Ammon's horn (tissue), 1 donor: ENCODE measurements around the gene APBA2.
"Not testable (repeated sequence)": the region's sequence is repeated elsewhere in the genome, so short reads cannot be mapped to it uniquely, and the experiment has no call there.

Experiments
- DNase-seq: peaks from one replicate; pipeline ENCODE4 v3.0.0-alpha.2; 2016; ENCODE audit warnings: low spot score

APBA2 gene

DNA sequence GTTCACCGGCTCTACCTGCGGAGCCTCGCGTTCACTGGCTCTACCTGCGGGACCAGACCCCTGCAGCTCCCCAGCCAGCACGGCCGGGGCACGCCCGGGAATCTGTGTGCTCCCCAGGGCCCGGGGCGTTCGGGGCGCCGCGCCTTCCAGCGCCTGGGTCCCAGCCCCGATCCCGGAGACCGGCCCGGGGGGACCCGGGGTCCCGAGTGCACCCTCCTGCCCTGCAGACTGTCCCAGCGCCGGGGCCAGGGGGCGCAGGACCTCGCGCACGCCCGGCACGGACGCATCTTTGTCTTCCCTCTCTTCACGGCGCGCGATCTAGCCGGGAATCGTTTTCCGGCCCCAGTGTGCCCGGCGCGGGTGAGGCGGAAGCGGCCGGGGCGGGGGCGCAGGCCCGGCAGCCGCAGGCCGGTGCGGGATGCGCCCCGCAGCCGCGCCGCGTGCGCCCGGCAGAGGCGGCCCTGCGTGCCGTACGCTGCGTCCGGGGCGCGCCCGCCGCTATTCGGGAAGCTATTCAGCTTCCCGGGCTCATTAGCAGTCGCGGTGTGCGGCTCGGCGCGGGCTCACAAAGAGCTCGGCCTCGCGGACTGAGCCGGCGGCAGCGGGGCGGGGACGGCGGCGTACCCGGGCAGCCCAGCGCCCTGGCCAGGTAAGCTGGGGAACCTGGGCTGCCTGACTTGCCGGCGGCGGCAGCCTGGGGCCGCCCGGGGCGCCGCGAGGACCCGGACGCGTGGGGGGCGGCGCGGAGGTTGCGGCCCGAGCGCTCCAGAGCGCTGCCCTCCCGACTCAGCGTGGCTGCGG lies at the start of gene APBA2:
APBA2 (plus strand) TSS at position 345 of the 801 bp plus-strand sequence. CDS start 167,911 bp downstream, outside the sequence.
- DNase-seq, result peak; percentile 47

DNA sequence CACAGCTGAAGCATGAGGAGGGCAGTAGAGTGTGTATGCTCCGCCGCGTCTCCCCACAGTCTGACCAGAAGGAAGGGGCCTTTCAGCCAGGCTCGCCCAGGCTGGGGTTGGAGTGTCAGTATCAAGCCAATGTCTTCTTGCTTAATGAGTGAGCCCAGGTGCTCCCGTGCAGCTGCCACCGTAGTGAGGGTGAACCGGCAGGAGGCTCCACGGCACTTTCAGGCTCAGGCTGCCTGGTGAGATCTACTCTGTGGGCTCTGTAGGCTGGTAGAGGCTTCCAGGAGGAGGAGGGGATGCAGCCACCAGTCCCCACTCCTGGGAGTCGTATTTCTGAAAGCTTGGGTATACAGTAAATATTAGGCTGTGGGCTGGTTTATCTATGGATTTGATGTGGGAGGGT lies 45.5 kb upstream of the APBA2 start:
- DNase-seq, result not testable (repeated sequence)

DNA sequence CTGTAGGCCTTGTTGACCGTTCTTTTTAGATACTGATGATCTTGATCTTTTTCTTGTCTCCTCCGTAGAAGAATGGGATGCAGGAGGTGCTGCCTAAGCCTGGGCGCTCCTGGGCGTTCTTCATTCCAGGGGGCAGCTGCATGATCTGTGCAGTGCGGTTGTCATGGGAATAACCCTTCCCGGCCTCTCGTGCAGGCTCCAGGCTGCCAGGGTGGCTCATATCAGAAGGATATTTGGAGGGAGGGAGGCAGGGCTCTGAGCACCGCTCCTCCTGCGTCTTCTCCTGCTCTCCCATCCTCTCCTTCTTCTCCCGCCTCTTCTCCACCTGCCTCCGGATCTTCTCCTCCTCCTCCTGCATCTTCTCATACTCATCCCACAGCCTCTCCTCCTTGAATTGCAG lies 43.6 kb upstream of the APBA2 start:
- not testable (repeated sequence) for DNase-seq

DNA sequence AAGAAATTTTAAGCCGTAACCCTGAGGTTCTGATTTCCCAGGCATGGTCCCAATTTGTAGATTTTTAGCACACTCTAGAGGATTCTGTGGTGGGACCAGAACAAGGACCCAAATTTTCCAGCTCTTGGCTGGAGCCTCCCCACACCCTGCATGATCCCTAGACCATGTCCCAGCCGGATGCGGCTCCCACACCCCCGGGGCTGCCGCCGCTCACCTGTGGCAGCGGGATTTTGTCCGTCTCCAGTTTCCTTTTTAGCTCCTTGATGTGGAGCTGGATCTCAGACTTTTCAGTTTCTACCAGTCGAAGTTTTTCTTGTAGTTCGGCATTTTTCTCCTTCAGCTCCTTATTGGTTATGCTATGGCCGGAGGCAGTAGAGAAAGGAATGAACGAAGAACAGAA lies 42.3 kb upstream of the APBA2 start:
- DNase-seq, result not testable (repeated sequence)

DNA sequence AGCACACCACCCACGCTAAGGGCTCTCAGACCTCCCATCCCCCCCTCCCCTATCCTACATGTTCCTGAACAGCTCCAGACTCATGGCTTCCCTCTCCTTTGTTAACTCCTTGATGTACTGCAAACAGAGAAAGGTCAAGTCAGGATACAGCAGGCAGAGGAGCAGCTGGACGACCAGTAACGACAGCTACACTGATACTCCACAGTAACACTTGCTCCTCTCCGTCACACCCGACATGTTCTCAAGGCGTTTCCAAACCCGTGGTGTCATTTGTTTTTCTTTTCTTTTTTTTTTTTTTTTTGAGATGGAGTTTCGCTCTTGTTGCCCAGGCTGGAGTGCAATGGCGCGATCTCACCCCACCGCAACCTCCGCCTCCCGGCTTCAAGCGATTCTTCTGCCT lies 41.6 kb upstream of the APBA2 start:
- not testable (repeated sequence) for DNase-seq

DNA sequence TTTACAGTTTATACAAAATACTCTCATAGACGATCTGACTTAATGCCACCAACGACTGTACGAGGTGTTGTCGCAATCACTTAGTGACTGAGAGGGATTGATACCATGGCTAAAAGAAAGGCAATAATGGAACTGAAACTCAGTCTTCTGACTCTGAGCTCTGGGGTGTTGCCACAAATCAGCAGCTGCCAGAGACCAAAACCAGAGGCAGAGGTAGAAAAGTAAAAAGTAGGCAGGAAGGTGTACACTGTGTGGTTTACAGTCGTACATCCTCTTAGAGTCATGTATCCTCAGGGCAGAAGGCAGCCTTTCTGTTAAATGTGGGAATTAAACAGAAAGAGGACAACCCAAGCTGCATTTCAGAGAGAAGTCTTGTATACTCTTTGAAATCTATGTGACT lies 38.5 kb upstream of the APBA2 start:
- DNase-seq, result not testable (repeated sequence)

DNA sequence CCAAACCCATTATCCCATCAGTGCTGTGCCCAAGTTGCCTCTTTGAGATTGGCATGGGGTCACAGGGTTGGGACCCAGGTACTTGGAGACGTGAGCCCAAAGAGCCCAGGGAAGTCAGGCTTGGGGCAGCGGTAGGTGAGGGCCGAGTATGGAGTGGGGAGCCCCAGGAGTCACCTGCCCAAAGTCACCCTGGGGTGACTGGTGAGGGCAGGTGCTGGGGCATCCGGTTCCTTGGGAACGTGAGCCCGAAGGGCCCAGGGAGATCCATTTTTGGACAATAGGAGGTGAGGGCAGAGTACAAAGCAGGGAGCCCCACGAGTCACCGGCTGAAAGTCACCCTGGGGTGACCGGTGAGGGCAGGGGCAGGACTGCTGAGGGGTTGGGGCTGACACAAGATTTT lies 37.8 kb upstream of the APBA2 start:
- DNase-seq, result not testable (repeated sequence)

DNA sequence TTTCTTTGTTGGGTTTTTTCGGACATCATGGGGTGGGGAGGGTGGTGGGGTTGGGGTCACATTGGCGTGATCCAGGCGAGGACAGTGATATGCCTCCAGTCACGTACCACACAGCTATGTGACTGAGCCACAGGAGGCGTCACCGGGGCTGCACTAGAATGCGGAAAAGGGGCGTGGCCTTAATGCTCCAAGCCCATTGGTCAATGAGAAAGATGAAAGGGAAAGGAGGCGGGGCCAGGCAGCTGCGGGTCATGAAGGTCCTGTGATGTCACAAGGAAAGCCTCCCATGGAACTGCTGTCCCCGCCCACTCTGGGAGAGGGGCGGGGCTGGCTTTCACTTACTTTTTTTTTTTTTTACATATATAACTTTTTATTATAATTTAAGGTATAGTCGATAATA lies 37.3 kb upstream of the APBA2 start, which contains the start of gene GOLGA6L7:
GOLGA6L7 (minus strand) TSS at position 124 of the 400 bp plus-strand sequence; CDS start at position 29, 95 bp downstream.
- not testable (repeated sequence) for DNase-seq

DNA sequence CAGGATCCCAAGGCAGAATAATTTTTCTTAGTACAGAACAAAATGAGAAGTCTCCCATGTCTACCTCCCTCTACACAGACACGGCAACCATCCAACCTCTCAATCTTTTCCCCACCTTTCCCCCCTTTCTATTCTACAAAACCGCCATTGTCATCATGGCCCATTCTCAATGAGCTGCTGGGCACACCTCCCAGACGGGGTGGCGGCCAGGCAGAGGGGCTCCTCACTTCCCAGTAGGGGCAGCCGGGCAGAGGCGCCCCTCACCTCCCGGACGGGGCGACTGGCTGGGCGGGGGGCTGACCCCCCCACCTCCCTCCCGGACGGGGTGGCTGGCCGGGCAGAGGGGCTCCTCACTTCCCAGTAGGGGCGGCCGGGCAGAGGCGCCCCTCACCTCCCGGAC lies 36.5 kb upstream of the APBA2 start:
- DNase-seq, result not testable (repeated sequence)

DNA sequence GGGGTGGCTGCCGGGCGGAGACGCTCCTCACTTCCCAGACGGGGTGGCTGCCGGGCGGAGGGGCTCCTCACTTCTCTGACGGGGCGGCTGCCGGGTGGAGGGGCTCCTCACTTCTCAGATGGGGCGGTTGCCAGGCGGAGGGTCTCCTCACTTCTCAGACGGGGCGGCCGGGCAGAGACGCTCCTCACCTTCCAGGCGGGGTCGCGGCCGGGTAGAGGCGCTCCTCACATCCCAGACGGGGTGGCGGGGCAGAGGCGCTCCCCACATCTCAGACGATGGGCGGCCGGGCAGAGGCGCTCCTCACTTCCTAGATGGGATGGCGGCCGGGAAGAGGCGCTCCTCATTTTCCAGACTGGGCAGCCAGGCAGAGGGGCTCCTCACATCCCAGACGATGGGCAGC lies 36.0 kb upstream of the APBA2 start:
- not testable (repeated sequence) for DNase-seq

DNA sequence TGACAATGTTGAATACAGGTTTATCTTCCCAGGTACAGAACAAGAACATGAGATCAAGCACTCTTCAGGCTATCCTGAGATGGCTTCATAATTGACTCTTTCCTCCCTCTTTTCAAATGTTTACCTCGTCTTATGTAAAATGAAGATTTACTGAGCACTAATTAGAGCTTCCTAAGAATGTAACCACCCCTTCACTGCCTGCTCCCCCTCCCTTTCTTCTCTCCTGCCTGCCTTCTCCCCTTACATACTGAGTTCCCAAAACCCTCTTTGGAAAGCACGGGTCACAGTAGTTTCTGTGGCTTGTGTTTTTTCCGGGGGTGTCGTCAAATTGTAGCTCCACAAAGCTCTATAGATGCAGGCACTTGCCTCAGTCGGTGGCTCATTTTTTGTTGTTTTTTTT lies 32.1 kb upstream of the APBA2 start:
- not testable (repeated sequence) for DNase-seq

DNA sequence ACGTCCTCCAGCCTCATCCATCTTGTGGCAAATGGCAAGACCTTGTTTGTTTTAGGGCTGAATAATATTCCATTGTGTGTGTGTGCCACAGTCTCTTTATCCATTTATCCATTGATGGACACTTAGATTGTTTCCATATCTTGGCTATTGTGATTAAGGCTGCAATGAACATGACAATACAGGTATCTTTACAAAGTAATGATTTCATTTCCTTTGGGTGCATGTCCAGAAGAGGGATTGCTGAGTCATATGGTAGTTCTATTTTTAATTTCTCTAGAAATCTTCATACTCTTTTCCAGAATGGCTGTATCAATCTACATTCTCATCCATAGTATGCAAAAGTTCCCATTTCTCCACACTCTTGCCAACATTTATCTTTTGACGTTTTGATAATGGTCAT lies 31.2 kb upstream of the APBA2 start:
- DNase-seq, result not testable (repeated sequence)

DNA sequence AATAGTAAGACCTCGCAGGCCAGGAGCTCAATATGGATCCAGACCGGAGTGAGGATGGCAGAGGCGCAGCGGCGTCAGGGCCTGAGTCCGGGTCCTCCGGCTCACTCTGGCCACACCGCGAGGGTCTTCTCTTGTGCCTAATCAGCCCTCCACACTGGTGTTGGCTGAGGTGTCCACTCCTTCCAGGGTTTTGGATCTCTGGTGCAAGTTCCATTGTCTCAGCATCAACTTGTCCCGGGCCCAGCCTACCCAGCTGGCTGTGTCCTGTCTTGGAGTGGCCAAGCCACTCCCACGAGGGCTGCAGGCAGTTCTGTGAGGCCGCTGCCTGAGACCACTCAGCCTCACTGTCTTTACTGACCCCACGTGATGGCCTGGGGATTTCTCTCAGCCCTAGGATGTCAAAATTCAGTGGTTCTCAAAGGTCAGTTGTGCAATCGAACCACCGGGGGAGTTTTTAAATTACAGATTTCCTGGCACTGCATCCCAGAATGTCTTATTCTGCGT lies 24.7 kb upstream of the APBA2 start:
- no peak for DNase-seq

DNA sequence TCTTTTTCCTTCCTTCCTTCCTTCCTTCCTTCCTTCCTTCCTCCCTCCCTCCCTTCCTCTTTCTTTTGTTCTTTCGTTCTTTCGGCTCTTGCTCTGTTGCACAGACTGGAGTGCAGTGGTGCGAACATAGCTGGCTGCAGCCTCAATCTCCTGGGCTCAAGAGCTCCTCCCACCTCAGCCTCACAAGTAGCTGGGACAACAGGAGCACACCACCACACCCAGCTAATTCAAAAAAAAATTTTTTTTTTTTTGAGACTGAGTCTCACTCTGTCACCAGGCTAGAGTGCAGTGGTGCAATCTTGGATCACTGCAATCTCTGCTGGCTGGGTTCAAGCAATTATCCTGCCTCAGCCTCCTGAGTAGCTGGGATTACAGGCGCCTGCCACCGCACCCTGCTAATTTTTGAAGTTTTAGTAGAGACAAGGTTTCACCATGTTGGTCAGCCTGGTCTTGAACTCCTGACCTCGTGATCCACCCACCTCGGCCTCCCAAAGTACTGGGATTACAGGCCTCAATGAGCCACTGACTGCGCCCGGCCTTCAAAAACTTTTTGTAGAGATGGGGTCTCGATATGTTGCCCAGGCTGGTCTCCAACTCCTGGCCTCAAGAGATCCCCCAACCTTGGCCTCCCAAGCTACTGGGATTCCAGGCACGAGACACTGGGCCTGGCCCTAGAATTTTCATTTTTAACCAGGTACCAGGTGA lies 24.0 kb upstream of the APBA2 start:
- DNase-seq, result not testable (repeated sequence)

DNA sequence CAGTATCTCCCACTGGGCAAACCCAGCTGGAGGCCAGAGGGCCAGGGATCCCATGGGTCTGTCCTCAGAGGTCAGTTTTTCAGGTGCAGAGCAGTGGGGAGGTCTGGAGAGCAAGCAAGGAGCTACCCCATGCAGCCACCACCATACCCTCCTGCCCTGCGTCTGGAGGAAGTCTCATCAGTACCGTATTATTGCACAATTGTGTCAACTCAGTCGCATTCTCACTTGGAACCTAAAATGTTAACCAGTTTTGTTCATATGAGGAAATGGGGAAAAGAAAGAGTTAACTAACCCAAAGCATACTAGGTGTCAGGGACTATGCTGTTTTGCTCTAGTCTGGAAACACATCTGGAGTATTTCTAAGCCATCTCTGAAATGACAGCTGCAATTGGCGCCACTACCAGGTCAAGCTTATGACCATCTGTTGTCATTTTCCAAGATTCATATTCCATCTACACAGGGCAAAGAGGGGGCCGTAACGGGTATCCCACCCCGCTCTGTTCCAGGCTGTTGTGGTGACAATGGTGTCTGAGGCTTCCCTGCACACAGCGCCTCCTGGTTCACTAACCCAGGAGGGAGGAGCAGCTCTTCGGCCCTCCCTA lies 16.9 kb upstream of the APBA2 start:
- no peak for DNase-seq

DNA sequence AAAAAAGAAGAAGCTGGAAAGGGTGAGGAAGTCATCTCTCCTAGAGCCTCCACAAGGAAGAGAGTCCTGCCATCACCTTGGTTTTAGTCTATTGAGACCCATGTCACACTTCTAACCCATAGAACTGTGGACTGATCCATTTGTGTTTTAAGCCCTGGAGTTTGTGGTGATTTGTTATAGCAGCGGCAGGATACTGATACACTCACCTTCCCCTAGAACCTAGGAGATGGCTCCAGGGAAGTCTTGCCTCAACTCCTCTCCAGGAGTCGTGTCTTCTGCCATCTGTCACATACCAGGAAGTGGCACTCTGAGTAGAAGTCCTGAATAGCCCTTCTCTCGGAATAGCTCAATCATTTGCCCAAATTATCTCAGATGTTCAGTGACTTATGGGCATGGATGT lies 14.6 kb upstream of the APBA2 start:
- no peak for DNase-seq

DNA sequence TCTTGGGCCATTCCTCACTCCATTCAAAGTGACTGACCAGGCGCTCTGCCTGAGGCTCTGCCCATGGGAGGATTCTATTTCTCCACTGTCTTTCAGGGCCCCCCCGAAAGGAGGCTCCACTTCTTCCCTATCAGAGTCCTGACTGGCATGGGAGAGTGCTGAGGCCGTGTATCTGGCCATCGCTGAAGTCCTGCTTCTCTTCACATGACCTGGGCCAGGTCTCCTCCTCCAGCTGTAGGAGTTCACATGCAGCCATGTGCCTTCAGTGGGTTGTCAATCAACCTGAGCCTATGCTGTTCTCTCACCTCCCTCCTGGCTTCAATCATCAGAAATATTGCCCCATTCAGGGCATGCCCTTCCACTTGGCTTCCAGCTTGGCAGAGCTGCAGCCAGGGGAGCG lies 12.8 kb upstream of the APBA2 start:
- DNase-seq, result no peak

DNA sequence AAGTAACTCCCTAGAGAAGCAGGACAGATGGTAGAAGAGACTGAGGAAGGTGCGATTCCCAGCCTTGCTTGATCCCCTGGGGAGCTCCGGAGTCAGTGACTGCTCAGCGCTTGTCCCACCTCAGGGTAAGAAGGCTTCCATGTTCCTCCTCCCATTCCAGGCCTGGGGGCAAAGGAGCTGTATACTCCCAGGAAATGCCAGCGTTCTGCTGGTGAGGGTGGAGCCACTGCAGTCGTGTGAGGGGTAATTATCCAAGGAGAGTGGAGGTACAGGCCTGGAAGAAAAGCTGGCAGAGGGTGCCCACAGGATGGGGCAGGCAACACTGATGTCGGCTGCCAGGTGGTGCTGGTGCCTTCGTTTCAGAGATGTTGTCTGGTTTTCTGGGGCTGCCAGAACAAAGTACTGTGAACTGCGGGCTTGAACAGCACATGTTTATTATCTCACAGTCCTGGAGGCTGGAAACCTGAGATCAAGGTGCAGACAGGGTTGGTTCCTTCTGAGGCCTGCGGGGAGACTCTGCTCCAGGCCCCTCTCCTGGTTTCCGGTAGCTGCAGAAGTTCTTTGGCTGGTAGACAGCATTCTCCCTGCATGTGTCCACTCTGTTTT lies 12.1 kb upstream of the APBA2 start:
- DNase-seq, result no peak

DNA sequence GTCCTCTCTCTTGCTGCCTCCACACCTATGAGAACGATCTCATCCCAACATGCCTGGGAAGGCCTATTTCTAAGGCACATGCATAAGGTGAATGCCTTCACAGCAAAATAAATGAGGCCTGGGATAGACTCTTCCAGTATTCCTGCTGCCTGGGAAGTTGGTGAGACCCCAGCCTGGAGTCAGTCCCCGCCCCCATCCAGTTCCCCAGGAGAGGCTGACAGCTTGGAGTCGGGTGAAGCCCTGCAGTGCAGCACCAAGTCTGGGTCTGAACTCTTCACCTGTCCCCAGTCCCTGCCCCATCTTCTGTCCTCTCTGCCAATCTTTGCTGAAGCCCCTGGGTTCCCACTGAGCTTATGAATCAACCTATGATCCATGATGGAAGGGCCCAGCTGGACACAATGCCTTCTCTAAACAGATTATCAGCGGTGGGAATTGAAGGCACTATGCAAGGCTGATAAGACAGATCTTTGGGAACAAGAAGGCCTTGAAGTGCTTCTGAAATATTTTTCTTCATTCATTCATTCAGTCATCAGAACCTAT lies 10.2 kb upstream of the APBA2 start:
- no peak for DNase-seq

DNA sequence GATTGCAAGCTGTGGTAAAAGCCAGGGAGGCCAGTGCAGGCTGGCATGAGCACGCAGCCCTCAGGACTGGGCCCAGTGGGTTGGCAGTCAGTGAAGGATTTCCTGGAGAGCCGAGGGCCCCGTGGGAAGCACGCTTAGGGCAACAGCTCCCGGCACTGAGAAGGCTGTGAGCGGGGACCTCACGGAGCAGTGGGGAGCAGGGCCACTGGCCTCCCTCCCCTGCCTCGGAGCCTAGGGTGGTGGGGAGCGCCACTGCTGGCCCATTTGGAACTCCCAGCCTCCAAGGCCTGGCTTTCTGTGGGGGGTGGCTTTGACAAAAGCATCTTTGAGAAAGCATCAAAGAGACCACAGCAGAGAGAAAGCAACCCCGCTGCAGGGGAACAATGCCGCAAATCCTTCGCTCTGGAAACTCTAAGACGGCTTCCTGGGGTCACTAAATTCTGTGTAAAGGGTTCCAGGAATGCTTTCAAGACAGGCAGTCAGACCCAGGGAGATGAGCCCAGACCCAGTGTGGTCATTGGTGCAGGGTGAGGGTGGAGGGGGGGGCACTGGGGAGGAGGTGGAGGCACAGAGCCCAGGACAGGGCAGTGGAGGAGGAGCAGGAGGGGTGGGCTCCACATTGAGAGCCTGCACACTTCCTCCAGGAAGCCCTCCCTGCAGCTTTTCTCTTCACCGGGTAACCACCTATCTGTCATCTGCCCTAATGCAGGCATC lies 9.5 kb upstream of the APBA2 start:
- peak; percentile 72 for DNase-seq

DNA sequence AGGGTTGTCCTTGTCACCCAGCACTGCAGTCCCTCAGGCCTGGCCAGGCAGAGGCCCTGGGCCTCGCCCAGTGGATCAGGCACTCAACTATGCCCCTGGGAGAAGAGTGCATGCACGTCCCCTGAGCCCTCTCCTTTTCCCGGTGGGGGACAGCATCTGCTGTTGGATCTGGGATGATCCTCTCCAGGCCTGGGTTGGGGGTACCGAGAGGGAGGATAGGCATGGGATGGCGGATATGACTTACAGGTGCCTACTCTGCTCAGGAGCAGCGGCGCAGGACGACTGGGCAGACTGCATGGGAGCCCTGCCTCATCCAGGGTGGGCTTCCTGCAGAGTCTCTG lies 9.0 kb upstream of the APBA2 start:
- no peak for DNase-seq
